Measurements from ENCODE around the gene USP6.
"Not testable (repeated sequence)": the region's sequence is repeated elsewhere in the genome, so short reads cannot be mapped to it uniquely, and the experiment has no call there.

DNA sequence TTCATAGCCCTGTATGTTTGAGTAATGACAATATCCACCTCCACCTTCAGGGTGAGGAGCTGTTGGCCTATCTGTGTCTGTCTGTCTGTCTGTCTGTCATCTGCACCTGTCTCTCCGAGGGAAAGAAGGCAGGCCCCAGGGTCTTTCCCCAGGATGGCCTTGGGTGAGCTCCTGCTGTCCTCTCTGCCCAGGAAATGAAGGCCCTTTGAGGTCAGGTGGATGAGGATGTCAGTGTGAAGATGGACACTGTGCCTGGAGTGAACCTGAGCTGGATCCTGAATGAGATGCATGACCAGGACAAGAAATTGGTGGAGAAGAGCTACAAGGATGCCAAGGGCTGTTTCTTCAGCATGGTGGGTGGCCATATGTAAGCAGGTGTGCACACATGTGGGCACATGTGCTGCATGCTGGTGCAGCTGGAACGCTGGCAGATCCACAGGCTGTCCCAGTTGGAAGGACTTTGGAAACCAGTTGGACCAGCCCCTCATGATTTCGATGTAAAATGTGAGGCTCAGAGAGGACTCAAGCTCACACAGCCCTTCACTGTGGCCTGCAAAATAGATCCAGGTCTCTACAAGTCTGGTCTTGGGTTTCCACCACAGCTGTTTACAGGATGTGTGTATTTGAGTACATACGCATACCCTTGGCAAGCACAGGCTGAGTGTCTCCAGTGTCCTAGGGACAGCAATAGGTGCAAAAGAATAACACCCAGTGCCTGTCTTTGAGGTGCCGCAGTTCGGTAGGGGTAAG, 4.8 kb downstream of the USP6 start:
- not testable (repeated sequence) for TF ChIP-seq FOXK2 (IDR thresholded peaks at IDR 0.05); FOS (IDR thresholded peaks at IDR 0.05; ENCODE audit: borderline replicate concordance, extremely low read depth, insufficient read length); SRF (IDR thresholded peaks at IDR 0.05; ENCODE audit: low read depth in 2 of 2, low read length in 2 of 2); NFIC (IDR thresholded peaks at IDR 0.05; ENCODE audit: low read depth, low read length); NBN (IDR thresholded peaks at IDR 0.05)
- TF ChIP-seq, protein P1, sequence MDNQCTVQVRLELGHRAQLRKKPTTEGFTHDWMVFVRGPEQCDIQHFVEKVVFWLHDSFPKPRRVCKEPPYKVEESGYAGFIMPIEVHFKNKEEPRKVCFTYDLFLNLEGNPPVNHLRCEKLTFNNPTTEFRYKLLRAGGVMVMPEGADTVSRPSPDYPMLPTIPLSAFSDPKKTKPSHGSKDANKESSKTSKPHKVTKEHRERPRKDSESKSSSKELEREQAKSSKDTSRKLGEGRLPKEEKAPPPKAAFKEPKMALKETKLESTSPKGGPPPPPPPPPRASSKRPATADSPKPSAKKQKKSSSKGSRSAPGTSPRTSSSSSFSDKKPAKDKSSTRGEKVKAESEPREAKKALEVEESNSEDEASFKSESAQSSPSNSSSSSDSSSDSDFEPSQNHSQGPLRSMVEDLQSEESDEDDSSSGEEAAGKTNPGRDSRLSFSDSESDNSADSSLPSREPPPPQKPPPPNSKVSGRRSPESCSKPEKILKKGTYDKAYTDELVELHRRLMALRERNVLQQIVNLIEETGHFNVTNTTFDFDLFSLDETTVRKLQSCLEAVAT (IDR thresholded peaks at IDR 0.05): not testable (repeated sequence)
- TF ChIP-seq, protein P2, sequence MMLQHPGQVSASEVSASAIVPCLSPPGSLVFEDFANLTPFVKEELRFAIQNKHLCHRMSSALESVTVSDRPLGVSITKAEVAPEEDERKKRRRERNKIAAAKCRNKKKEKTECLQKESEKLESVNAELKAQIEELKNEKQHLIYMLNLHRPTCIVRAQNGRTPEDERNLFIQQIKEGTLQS (IDR thresholded peaks at IDR 0.05; ENCODE audit: borderline replicate concordance, extremely low read depth, low read depth, low read length): not testable (repeated sequence)

Data from GM12878 (cell line).